ENCODE results near the gene OVOL1. TPM values are rescaled to one million over a fixed set of nuclear protein-coding genes. Genes with fewer than 3 reads are reported as not detected.

OVOL1 gene
- total and polyA plus RNA-seq, 2 of the 13 experiments (the other 11 are each of a cell fraction or from before 2014, with no cell fraction given), result 0.01 TPM; not detected in 1

DNA sequence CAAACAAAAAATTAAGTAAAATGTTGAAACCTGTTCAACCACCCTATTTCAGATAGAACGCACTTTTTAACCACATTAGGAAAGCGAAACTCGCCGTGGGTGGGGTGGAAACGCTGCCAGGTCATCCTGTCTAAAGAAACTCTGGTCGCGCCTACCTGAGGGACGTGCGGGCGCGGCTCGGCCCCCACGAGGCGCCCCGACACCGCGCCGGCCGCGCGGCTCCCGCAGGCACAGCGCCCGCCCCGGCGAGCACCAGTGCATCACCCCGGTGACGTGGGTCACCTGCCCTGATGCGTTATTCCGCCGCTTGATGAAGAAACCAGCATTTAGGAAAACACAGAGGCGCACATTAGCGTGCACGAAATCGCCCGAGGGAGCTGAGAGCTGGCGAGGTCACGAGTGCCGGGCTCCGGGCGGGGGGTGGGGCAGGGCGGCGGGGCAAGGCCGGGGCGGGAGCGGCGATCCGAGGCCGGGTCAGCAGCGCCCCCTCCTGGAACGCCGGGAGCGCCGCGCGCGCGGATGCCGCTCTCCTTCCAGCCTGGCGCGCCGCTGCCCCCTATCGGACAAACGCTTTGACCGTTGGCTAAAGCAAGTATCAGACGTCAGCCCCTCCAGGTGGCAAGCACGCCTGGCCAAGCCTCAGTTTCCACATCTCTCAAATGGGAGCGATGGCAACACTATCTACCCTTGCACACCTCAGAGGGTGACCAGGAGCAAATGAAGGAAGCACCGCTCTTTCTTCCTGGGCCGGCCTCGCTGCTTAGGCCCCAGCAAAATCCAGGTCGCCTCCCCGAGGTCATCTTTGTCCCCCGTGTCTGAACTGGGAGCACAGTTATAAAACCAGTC lies 31.2 kb downstream of the OVOL1 start (continued):
- TF ChIP-seq SP1 (IDR thresholded peaks at IDR 0.05) (no peak), SP1 (CRISPR knock-in tag; IDR thresholded peaks at IDR 0.05) (no peak), YEATS4 (CRISPR knock-in tag; IDR thresholded peaks at IDR 0.05; ENCODE audit: borderline replicate concordance) (peak; percentile 59; the same call in 1 of the 2 replicates), ZNF710 (CRISPR knock-in tag; IDR thresholded peaks at IDR 0.05; ENCODE audit: borderline replicate concordance) (peak; percentile 42; the same call in 1 of the 2 replicates), POGK (CRISPR knock-in tag; conservative IDR thresholded peaks at IDR 0.05) (0 out of 2 replicates have a peak, but pooled peaks have one; percentile 33), RBM39 (IDR thresholded peaks at IDR 0.05; ENCODE audit: low read depth, low read length, poor library complexity, severe bottlenecking) (no peak), DNMT3B (CRISPR knock-in tag; conservative IDR thresholded peaks at IDR 0.05) (no peak), ZNF598 (CRISPR knock-in tag; IDR thresholded peaks at IDR 0.05; ENCODE audit: borderline replicate concordance) (no peak), HES4 (CRISPR knock-in tag; IDR thresholded peaks at IDR 0.05; ENCODE audit: borderline replicate concordance) (0 out of 2 replicates have a peak, but pooled peaks have one; percentile 52), NFYB (CRISPR knock-in tag; IDR thresholded peaks at IDR 0.05) (no peak), IKZF4 (CRISPR knock-in tag; IDR thresholded peaks at IDR 0.05; ENCODE audit: borderline replicate concordance, low read depth, not compliant biosample characterization) (peak; percentile 41), MEIS2 (CRISPR knock-in tag; IDR thresholded peaks at IDR 0.05) (peak; percentile 22; the same call in 1 of the 2 replicates), HNF4A (CRISPR knock-in tag; IDR thresholded peaks at IDR 0.05) (no peak), ZMYM3 (CRISPR knock-in tag; IDR thresholded peaks at IDR 0.05) (peak; percentile 91), RXRA (CRISPR knock-in tag; IDR thresholded peaks at IDR 0.05) (0 out of 2 replicates have a peak, but pooled peaks have one; percentile 27), ASH2L (IDR thresholded peaks at IDR 0.05; ENCODE audit: insufficient read length, low read depth, low read length) (peak; percentile 49), ZBTB21 (CRISPR knock-in tag; IDR thresholded peaks at IDR 0.05) (no peak), TBX2 (CRISPR knock-in tag; IDR thresholded peaks at IDR 0.05; ENCODE audit: borderline replicate concordance) (0 out of 2 replicates have a peak, but pooled peaks have one; percentile 37), MIXL1 (CRISPR knock-in tag; IDR thresholded peaks at IDR 0.05) (0 out of 2 replicates have a peak, but pooled peaks have one; percentile 37), PHF21A (CRISPR knock-in tag; IDR thresholded peaks at IDR 0.05) (peak; percentile 32; the same call in 1 of the 2 replicates), SMAD3 (CRISPR knock-in tag; IDR thresholded peaks at IDR 0.05) (peak; percentile 71; the same call in 1 of the 2 replicates), KDM4B (CRISPR knock-in tag; IDR thresholded peaks at IDR 0.05) (0 out of 2 replicates have a peak, but pooled peaks have one; percentile 66), E2F1 (CRISPR knock-in tag; IDR thresholded peaks at IDR 0.05) (0 out of 2 replicates have a peak, but pooled peaks have one; percentile 28)
- TF ChIP-seq, protein P1, sequence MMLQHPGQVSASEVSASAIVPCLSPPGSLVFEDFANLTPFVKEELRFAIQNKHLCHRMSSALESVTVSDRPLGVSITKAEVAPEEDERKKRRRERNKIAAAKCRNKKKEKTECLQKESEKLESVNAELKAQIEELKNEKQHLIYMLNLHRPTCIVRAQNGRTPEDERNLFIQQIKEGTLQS (CRISPR knock-in tag; IDR thresholded peaks at IDR 0.05), result 0 out of 2 replicates have a peak, but pooled peaks have one; percentile 10

Data from HepG2 (cell line).